NOMO-1 treated with DMSO at 0.1 percent for 48 hours (cell line): Measurements from ENCODE around the gene RPL26.
"Not testable (repeated sequence)": the region's sequence is repeated elsewhere in the genome, so short reads cannot be mapped to it uniquely, and the experiment has no call there.

Experiments used
- DNase-seq: peaks from one replicate; lab custom pipeline; 2025; ENCODE audit not compliant: unreplicated experiment; lab: John Stamatoyannopoulos, UW

Gene RPL26

GRCh38 chr17:8397636-8398035 lies 14.6 kb upstream of the RPL26 start, which contains the start of gene RNF222:
RNF222 (minus strand) TSS chr17:8397827; CDS start chr17:8393461, 4,366 bp downstream.
- no peak for DNase-seq

GRCh38 chr17:8394497-8394896 lies 11.5 kb upstream of the RPL26 start:
- not testable (repeated sequence) for DNase-seq

- DNase-seq, result peak; percentile 27
These were observed 10.7 kb upstream of the RPL26 start for GRCh38 chr17:8393470-8394231.

- no peak for DNase-seq
These were observed 9.9 kb upstream of the RPL26 start for GRCh38 chr17:8392674-8393469.

DNA sequence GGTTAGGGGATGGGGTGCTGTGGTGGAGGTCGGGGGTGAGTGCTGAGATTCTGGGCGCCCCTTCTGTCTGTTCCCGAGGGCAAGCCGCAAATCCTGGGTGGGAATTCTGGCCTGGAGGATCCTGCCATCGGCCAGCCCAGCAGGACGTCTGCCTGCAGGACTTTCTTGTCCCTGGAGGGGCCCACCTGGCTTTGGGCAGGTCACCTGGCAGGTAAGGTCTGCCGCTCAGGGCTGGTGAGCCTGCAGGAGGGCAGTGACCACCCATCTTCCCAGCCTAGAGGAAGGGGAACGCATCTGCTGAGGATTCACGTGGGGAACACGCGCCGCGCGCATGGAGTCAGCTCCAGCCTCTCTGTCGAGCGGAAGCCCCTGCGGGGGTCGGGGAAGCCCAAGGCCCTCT lies 9.3 kb upstream of the RPL26 start:
- no peak for DNase-seq

DNA sequence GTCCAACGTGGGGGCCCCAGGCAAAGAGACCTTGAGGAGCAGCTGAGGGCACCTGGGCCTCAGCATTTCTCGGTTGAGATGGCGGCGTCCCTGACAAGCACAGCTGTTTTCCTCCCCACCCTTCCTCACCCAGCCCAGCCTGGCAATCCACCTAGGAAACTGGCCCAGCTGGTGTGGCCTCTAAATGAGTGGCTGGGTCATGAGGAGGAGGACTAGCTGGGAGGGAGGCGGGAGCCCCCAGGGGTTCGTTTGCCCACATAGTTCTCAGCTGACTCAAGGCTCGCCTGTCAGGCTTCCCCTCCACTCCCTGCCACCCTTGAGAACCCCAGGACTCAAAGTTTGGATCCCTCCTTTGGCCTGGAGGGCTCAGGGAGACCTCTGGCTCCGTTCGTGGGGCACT lies 8.7 kb upstream of the RPL26 start:
- no peak for DNase-seq

- no peak for DNase-seq
These were observed 5.1 kb upstream of the RPL26 start for GRCh38 chr17:8387914-8388651.

- no peak for DNase-seq
These were observed 3.8 kb upstream of the RPL26 start for GRCh38 chr17:8386841-8387240.

DNA sequence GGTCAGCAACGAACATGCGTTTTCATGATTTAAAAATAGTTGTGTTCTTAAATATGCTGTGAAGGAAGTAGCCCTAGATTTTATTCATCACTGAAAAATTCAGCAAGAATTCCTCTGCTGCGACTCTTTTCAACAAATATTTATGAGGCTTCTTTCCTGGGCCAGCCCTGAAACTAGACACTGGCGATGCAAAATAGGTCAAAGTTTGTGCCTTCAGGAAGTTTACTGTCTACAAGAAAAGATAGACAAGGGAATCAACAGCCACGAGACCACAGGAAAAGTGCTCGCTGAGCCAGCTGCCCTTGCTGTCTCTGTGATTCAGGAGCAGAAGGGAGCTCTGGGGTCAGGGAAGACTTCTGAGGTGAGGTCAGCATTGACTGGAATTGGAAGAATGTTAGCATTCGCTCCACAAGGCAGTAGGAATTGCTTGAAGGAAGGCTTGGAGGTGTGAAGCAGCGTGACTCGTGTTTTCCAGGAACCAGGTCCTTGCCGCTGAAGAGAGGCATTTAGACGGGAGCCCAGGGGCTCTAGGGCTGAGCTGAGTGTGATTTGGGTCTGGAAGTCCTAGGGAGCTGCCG lies 1.9 kb upstream of the RPL26 start:
- DNase-seq, result no peak

GRCh38 chr17:8382880-8383142 lies 182 bp downstream of the RPL26 start:
- DNase-seq, result no peak

- DNase-seq, result peak; percentile 8
These were observed 727 bp downstream of the RPL26 start for GRCh38 chr17:8382052-8382879.

DNA sequence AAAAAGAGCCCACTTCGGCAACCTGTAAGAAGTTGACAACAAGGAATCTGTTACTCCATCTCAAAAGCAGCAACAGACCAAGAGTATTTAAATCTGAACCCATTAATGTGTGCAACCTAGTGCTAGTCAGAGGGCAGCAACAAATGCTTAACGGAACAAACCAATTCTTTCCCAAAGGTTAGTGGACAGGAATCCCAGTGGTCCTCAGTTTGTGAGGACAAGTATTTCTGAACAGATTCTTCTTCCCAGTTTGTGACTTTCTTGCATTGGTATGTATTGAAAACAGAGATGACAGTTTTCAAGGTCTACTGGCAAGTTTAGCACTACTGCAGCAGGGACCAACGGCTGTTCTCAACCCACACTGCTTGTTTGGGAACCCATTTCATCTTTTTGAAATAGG lies 2.9 kb downstream of the RPL26 start:
- no peak for DNase-seq

DNA sequence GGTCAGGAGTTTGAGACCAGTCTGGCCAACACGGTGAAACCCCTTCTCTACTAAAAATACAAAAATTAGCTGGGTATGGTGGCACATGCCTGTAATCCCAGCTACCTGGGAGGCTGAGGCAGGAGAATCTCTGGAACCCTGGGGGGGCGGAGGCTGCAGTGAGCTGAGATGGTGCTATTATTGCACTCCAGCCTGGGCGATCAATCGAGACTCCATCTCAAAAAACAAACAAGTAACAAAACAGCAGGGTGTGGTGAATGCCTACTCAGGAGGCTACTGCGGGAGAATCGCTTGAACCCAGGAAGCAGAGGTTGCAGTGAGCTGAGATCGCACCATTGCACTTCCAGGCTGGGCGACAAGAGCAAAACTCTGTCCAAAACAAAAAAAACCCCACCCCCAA lies 4.9 kb downstream of the RPL26 start:
- DNase-seq, result not testable (repeated sequence)

DNA sequence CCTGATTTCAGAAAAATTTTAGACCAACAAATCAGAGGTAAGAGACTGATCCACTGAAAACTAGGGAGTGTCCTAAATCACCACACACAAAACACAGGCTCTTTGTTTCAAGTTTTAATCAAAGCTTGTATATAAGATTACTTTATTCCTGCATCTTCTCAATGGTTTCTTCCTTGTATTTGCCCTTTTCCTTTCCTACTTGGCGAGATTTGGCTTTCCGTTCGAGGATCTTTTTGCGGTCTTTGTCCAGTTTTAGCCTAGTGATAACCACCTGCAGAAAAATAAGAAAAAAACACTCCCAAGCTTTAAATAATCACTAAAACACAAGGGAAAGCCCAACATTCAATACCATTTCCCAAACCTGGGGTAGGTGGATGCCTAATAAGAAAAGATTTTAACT lies 5.6 kb downstream of the RPL26 start:
- no peak for DNase-seq

GRCh38 chr17:8376271-8377067 lies 6.5 kb downstream of the RPL26 start, which contains the start of gene KRABD2:
KRABD2 (minus strand) TSS chr17:8376704.
- DNase-seq, result peak; percentile 83

DNA sequence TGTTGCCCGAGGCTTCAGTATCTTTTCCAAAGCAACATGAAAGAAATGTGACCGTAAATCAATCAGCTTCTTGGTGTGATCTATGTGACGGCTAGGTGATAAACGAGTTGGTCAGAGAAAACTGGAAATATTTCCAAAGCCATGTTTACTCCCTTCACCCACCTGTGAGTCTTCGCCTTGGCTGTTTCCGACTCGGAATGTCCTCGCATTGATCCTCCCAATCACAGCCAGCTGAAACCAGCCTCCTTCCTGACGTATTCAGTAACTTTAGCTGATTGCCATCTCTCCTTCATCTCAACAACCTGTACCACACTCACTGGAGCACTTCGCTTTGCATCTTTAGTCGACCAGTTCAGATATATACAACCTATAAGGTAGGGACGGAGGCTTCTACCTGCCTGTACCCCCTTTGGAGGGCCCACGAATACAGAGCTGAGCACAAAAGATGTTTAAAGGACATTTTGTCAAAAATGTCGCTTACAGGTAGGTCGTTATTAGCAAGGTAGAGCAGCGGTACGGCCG lies 7.2 kb downstream of the RPL26 start:
- DNase-seq, result no peak

DNA sequence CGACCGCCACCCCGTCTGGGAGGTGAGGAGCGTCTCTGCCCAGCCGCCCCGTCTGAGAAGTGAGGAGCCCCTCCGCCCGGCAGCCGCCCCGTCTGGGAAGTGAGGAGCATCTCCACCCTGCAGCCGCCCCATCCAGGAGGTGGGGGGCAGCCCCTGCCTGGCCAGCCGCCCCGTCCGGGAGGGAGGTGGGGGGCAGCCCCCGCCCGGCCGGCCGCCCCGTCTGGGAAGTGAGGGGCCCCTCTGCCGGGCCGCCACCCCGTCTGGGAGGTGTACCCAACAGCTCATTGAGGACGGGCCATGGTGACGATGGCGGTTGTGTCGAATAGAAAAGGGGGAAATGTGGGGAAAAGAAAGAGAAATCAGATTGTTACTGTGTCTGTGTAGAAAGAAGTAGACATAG lies 9.1 kb downstream of the RPL26 start:
- not testable (repeated sequence) for DNase-seq

DNA sequence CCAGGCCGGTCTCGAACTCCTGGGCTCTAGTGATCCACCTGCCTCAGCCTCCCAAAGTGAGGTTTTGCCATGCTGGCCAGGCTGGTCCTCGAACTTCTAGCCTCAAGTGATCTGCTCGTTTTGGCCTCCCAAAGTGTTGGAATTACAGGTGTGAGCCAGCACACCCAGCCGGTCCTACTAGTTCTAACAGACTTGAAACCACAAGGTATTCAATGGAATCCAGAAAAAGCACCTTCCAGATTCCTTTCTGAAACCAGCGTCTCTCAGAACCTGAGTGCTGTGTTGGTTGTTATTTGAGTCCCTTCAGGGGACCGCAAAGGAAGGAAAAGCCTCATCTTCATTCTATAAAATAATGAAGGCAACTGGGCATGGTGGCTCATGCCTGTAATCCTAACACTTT lies 10.6 kb downstream of the RPL26 start:
- no peak for DNase-seq

DNA sequence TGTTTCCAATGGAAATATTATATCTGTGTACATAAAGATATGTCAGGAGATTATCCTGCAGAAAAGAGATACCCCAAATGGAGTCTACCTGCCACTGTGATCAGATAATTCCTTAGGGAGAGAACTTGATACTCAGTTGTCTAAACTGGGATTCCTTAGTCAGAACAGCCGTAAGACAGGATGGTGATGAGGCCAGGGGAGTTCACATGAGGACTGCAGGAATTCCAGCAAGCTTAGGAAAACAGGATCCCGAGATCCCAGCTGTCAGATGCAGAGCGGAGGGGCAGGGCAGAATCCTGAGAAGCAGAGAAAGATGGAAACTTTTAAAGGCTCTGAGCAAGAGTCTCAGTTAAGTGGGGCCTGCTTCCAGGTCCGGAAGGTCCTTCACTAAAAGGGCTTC lies 11.2 kb downstream of the RPL26 start:
- DNase-seq, result no peak

GRCh38 chr17:8369944-8370343 lies 13.0 kb downstream of the RPL26 start:
- DNase-seq, result peak; percentile 65
